SK-N-SH (cell line): Measurements from ENCODE around the gene ARHGEF1. TPM values are rescaled to one million over a fixed set of nuclear protein-coding genes. Genes with fewer than 3 reads are reported as not detected.

Experiments
- CTCF ChIA-PET: fragments of 300-600, 350-600 bp; formaldehyde crosslinking; extraction: SDS; loops from one replicate; lab custom pipeline; 2021; lab: Yijun Ruan, JAX
- POLR2A ChIA-PET: fragments of 350-600 bp; sonication (Branson Sonifier 250); formaldehyde crosslinking; extraction: SDS; loops from one replicate; lab custom pipeline; 2020; ENCODE audit warnings: antibody characterized with exemption, inconsistent platforms; lab: Yijun Ruan, JAX
- DNase-seq: peaks from one replicate; pipeline ENCODE4 v3.0.0; 2012
- H2AFZ ChIP-seq: fragments of 200-600 bp; sonication (generic); 2 replicates; pipeline ENCODE4 v1.8.1; 2016; ENCODE audit warnings: antibody characterized with exemption, mild to moderate bottlenecking, low read depth
- H3F3A ChIP-seq: fragments of 200-600 bp; sonication (generic); replicated peaks from 2 replicates; pipeline ENCODE3; 2016; ENCODE audit warnings: antibody characterized with exemption, mild to moderate bottlenecking; ENCODE audit not compliant: insufficient read depth
- H3K27ac ChIP-seq, 2 experiments: fragments of 200-500 bp in 1 of 2; fragments of 200-600 bp in 1 of 2; sonication (Bioruptor generic) in 1 of 2; sonication (generic), shearing (Covaris generic) in 1 of 2; 2 replicates each; pipeline versions ENCODE4 v1.5.1 to v1.6.1; 2014 to 2016; ENCODE audit warnings: low read depth in 2 of 2, inconsistent platforms in 1 of 2, low read length in 1 of 2, mild to moderate bottlenecking in 1 of 2, mixed read lengths in 1 of 2
- H3K27me3 ChIP-seq: fragments of 200-600 bp; sonication (generic), shearing (Covaris generic); 2 replicates; pipeline ENCODE4 v1.6.1; 2016; ENCODE audit warnings: mixed run types; ENCODE audit not compliant: insufficient read depth
- H3K36me3 ChIP-seq, 2 experiments: fragments of 200-500 bp in 1 of 2; fragments of 200-600 bp in 1 of 2; sonication (Bioruptor generic) in 1 of 2; sonication (generic) in 1 of 2; replicated peaks in 1 of 2; 2 replicates each; pipeline versions ENCODE3 to v1.5.1; 2014 to 2016; ENCODE audit warnings: low read length in 1 of 2, mild to moderate bottlenecking in 1 of 2; ENCODE audit not compliant: insufficient read depth in 2 of 2, control insufficient read depth in 1 of 2
- H3K4me1 ChIP-seq, 2 experiments: fragments of 200-500 bp in 1 of 2; fragments of 200-600 bp in 1 of 2; sonication (Bioruptor generic) in 1 of 2; sonication (generic), shearing (Covaris generic) in 1 of 2; 2 replicates each; pipeline versions ENCODE4 v1.5.1 to v1.6.1; 2014 to 2016; ENCODE audit warnings: low read depth in 1 of 2, low read length in 1 of 2, mixed run types in 1 of 2; ENCODE audit not compliant: insufficient read depth in 2 of 2, control insufficient read depth in 1 of 2
- H3K4me2 ChIP-seq: fragments of 200-600 bp; sonication (generic), shearing (Covaris generic); 2 replicates; pipeline ENCODE4 v1.6.1; 2017; ENCODE audit warnings: mixed run types
- H3K4me3 ChIP-seq, 2 experiments: fragments of 200-500 bp in 1 of 2; fragments of 200-600 bp in 1 of 2; sonication (Bioruptor generic) in 1 of 2; sonication (generic), shearing (Covaris generic) in 1 of 2; 2 replicates each; pipeline versions ENCODE4 v1.5.1 to v1.8.1; 2014 to 2016; ENCODE audit warnings: low read depth in 2 of 2, inconsistent platforms in 1 of 2, low read length in 1 of 2, mild to moderate bottlenecking in 1 of 2, mixed read lengths in 1 of 2, moderate library complexity in 1 of 2
- H3K79me2 ChIP-seq: fragments of 200-600 bp; sonication (generic); 2 replicates; pipeline ENCODE4 v1.8.1; 2017; ENCODE audit warnings: mild to moderate bottlenecking; ENCODE audit not compliant: insufficient read depth
- H3K9ac ChIP-seq: fragments of 200-600 bp; sonication (generic); 2 replicates; pipeline ENCODE4 v1.6.1; 2017; ENCODE audit warnings: mixed run types
- H3K9me2 ChIP-seq: fragments of 200-600 bp; sonication (generic); 2 replicates; pipeline ENCODE4 v1.6.1; 2017; ENCODE audit warnings: mixed run types
- H3K9me3 ChIP-seq: fragments of 200-600 bp; sonication (generic); 2 replicates; pipeline ENCODE4 v1.6.1; 2017; ENCODE audit warnings: mixed run types, mild to moderate bottlenecking, moderate library complexity
- H4K20me1 ChIP-seq: fragments of 200-600 bp; sonication (generic); 2 replicates; pipeline ENCODE4 v1.6.1; 2017; ENCODE audit warnings: mild to moderate bottlenecking, mixed run types; ENCODE audit not compliant: insufficient read depth
- CHD2 ChIP-seq: fragments of 150-350 bp; IDR thresholded peaks from 2 replicates; pipeline ENCODE4 v1.6.1; 2018; ENCODE audit warnings: low read length; ENCODE audit not compliant: partially characterized antibody
- EZH2phosphoT487 ChIP-seq: fragments of 200-600 bp; sonication (generic); IDR thresholded peaks from 2 replicates; pipeline ENCODE4 v1.6.1; 2017; ENCODE audit warnings: low read depth, mixed run types, mild to moderate bottlenecking, antibody characterized with exemption, moderate library complexity, borderline replicate concordance
- FOXM1 ChIP-seq: IDR thresholded peaks from 2 replicates; pipeline ENCODE4 v1.4.0; 2012; ENCODE audit warnings: low read depth, mild to moderate bottlenecking
- GABPA ChIP-seq: IDR thresholded peaks from 2 replicates; pipeline ENCODE4 v1.4.0; 2012; ENCODE audit warnings: low read depth, mild to moderate bottlenecking
- MEF2A ChIP-seq: IDR thresholded peaks from 2 replicates; pipeline ENCODE4 v1.4.0; 2012; ENCODE audit warnings: low read depth, borderline replicate concordance
- MXI1 ChIP-seq: IDR thresholded peaks from 2 replicates; pipeline ENCODE4 v1.6.1; 2012; ENCODE audit warnings: mild to moderate bottlenecking, low read depth, low read length, improper control_type of control experiment
- YY1 ChIP-seq: IDR thresholded peaks from 2 replicates; pipeline ENCODE4 v1.4.0; 2012; ENCODE audit warnings: low read depth, mild to moderate bottlenecking
- WGBS: methylation state at CpG from one replicate; pipeline ENCODE4 v1.1.6; 2017; ENCODE audit warnings: low lambda C conversion rate; 5-methylcytosine and 5-hydroxymethylcytosine counted together
- polyA plus RNA-seq, 3 experiments: library from polyadenylated mRNA; depleted of rRNA; stranded (reverse); fragments of >200 nt; gene quantifications; 2 replicates each; pipeline ENCODE4 v1.2.3, GENCODE V29; 2012
- TF ChIP-seq, protein P1 (sequence below): IDR thresholded peaks from 2 replicates; pipeline ENCODE4 v1.4.0; 2012; ENCODE audit warnings: low read depth, borderline replicate concordance
- TF ChIP-seq, protein P2 (sequence below): IDR thresholded peaks from 2 replicates; pipeline ENCODE4 v1.4.0; 2012; ENCODE audit warnings: low read depth
- TF ChIP-seq, protein P3 (sequence below): fragments of 200-600 bp; sonication (generic); IDR thresholded peaks from 2 replicates; pipeline ENCODE4 v1.6.1; 2017; ENCODE audit warnings: antibody characterized with exemption, mild to moderate bottlenecking, moderate library complexity
- TF ChIP-seq, protein P4 (sequence below): fragments of 150-350 bp; IDR thresholded peaks from 2 replicates; pipeline ENCODE4 v1.6.1; 2017; ENCODE audit warnings: antibody characterized with exemption, low read length, low read depth, borderline replicate concordance
- TF ChIP-seq, protein P5 (sequence below): IDR thresholded peaks from 2 replicates; pipeline ENCODE4 v1.6.1; 2012; ENCODE audit warnings: mild to moderate bottlenecking, low read depth, low read length, moderate library complexity

ARHGEF1 gene
- polyA plus RNA-seq, 1 of the 3 experiments (the other 2 are of a cell fraction), result 102 TPM

DNA sequence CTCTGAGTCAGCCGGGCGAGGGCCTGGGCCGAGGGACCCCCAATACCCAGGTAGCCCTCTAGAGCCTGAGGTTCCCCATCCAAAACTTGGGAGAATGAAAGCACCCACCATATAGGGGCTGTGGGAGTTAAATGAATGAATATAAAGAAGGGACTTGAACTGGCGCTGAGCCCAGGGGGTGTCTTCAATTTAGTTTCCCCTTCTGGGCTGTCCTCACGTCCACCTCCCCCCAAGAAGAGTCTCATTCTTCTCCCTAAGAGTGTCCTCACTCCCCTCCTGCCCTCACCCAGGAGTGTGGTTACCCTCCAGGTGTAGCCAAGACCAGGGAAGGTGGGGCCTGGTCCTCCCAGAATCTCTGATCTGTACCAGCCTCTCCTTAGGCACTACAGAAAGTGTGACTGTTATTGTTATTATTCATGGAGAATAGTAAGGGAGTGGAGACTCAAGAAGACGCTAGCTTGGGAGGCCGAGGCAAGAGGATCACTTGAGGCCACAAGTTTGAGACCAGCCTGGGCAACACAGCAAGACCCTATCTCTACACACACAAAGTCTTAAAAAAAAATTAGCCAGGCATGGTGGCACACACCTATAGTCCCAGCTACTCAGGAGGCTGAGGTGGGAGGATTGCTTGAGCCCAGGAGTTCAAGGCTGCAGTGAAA, 3.2 kb upstream of the ARHGEF1 start:
- H4K20me1 ChIP-seq, result peaks cover 2% of the 10 kb centered on the region
- no peak overlapping the region for H3K4me3 ChIP-seq
- H3K9me3 ChIP-seq, result no peaks in the 10 kb centered on the region
- H3K27me3 ChIP-seq, result no peaks in the 10 kb centered on the region
- H3K79me2 ChIP-seq, result peaks cover 6% of the 10 kb centered on the region
- no peak overlapping the region for H3K9ac ChIP-seq
- H3F3A ChIP-seq, result peaks cover 16% of the 10 kb centered on the region
- H3K4me1 ChIP-seq, result peaks cover 0 to 13% of the 10 kb centered on the region in 2 experiments; a peak in 2 of 4 replicates
- H3K4me2 ChIP-seq, result no peak overlapping the region
- CTCF ChIA-PET, result no interaction called here
- 73% methylated on average over 7 of the region's 7 CpGs for WGBS
- H3K36me3 ChIP-seq, result no peaks in the 10 kb centered on the region
- H3K9me2 ChIP-seq, result no peaks in the 10 kb centered on the region
- POLR2A ChIA-PET, result no interaction called here
- TF ChIP-seq MEF2A (no peak), EZH2phosphoT487 (no peak), YY1 (no peak), FOXM1 (no peak)
- TF ChIP-seq, protein P1, sequence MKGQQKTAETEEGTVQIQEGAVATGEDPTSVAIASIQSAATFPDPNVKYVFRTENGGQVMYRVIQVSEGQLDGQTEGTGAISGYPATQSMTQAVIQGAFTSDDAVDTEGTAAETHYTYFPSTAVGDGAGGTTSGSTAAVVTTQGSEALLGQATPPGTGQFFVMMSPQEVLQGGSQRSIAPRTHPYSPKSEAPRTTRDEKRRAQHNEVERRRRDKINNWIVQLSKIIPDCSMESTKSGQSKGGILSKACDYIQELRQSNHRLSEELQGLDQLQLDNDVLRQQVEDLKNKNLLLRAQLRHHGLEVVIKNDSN, result no peak
- TF ChIP-seq, protein P2, sequence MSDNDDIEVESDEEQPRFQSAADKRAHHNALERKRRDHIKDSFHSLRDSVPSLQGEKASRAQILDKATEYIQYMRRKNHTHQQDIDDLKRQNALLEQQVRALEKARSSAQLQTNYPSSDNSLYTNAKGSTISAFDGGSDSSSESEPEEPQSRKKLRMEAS, result no peak
- H3K27ac ChIP-seq, result no peak overlapping the region
- DNase-seq, result no peak
- H2AFZ ChIP-seq, result no peak overlapping the region

DNA sequence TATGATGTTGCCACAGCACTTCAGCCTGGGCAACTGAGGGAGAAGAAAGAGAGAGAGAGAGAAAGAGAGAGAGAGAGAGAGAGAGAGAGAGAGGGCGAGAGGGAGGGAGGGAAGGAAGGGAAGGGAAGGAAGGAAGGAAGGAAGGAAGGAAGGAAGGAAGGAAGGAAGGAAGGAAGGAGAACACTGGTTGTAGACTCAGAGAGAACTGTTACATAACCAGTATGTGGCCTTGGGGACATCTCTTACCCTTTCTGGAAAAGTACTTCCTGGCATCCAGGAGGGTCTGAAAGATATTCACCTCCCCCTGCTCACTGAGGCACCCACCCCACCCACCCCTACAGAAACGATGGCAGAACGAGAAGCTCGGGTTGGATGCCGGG, 2.7 kb upstream of the ARHGEF1 start:
- Histone ChIP-seq H3K9me2 (no peaks in the 10 kb centered on the region), H3K27ac (no peak overlapping the region), H3K36me3 (no peaks in the 10 kb centered on the region), H3K9me3 (no peaks in the 10 kb centered on the region), H3F3A (peaks cover 13% of the 10 kb centered on the region), H3K4me1 (peaks cover 0 to 16% of the 10 kb centered on the region in 2 experiments; a peak in 2 of 4 replicates), H2AFZ (no peak overlapping the region), H4K20me1 (peaks cover 5% of the 10 kb centered on the region), H3K4me2 (no peak overlapping the region), H3K27me3 (no peaks in the 10 kb centered on the region), H3K9ac (no peak overlapping the region), H3K4me3 (no peak overlapping the region), H3K79me2 (peaks cover 12% of the 10 kb centered on the region)
- CTCF ChIA-PET, result interaction anchor here (0.9 kb wide), 1 partner anchor 148 kb away, joined by 3 read pairs; no protein-coding TSS in a partner anchor
- POLR2A ChIA-PET, result interaction anchor here (1.1 kb wide), 1 partner anchor 20 kb away, joined by 3 read pairs; the partner anchor contains the start of gene RPS19
- no peak for DNase-seq
- WGBS, result 78% methylated on average over 5 of the region's 5 CpGs
- TF ChIP-seq CHD2 (no peak), MXI1 (no peak), GABPA (no peak), EZH2phosphoT487 (no peak)
- TF ChIP-seq, protein P3, sequence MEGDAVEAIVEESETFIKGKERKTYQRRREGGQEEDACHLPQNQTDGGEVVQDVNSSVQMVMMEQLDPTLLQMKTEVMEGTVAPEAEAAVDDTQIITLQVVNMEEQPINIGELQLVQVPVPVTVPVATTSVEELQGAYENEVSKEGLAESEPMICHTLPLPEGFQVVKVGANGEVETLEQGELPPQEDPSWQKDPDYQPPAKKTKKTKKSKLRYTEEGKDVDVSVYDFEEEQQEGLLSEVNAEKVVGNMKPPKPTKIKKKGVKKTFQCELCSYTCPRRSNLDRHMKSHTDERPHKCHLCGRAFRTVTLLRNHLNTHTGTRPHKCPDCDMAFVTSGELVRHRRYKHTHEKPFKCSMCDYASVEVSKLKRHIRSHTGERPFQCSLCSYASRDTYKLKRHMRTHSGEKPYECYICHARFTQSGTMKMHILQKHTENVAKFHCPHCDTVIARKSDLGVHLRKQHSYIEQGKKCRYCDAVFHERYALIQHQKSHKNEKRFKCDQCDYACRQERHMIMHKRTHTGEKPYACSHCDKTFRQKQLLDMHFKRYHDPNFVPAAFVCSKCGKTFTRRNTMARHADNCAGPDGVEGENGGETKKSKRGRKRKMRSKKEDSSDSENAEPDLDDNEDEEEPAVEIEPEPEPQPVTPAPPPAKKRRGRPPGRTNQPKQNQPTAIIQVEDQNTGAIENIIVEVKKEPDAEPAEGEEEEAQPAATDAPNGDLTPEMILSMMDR, result no peak
- TF ChIP-seq, protein P4, sequence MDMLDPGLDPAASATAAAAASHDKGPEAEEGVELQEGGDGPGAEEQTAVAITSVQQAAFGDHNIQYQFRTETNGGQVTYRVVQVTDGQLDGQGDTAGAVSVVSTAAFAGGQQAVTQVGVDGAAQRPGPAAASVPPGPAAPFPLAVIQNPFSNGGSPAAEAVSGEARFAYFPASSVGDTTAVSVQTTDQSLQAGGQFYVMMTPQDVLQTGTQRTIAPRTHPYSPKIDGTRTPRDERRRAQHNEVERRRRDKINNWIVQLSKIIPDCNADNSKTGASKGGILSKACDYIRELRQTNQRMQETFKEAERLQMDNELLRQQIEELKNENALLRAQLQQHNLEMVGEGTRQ, result no peak
- TF ChIP-seq, protein P5, sequence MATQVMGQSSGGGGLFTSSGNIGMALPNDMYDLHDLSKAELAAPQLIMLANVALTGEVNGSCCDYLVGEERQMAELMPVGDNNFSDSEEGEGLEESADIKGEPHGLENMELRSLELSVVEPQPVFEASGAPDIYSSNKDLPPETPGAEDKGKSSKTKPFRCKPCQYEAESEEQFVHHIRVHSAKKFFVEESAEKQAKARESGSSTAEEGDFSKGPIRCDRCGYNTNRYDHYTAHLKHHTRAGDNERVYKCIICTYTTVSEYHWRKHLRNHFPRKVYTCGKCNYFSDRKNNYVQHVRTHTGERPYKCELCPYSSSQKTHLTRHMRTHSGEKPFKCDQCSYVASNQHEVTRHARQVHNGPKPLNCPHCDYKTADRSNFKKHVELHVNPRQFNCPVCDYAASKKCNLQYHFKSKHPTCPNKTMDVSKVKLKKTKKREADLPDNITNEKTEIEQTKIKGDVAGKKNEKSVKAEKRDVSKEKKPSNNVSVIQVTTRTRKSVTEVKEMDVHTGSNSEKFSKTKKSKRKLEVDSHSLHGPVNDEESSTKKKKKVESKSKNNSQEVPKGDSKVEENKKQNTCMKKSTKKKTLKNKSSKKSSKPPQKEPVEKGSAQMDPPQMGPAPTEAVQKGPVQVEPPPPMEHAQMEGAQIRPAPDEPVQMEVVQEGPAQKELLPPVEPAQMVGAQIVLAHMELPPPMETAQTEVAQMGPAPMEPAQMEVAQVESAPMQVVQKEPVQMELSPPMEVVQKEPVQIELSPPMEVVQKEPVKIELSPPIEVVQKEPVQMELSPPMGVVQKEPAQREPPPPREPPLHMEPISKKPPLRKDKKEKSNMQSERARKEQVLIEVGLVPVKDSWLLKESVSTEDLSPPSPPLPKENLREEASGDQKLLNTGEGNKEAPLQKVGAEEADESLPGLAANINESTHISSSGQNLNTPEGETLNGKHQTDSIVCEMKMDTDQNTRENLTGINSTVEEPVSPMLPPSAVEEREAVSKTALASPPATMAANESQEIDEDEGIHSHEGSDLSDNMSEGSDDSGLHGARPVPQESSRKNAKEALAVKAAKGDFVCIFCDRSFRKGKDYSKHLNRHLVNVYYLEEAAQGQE, result no peak
